HG03520 (cell line): ENCODE results near the gene DCAF6.
"Not testable (repeated sequence)": the region's sequence is repeated elsewhere in the genome, so short reads cannot be mapped to it uniquely, and the experiment has no call there.

Experiments used
- ATAC-seq: cut with Tn5 transposase; IDR thresholded peaks from one replicate; pipeline ENCODE4 v1.9.1; 2021; ENCODE audit warnings: mild to moderate bottlenecking, moderate library complexity; ENCODE audit not compliant: unreplicated experiment

Gene DCAF6

GRCh38 chr1:168007691-168008090 lies 71.2 kb downstream of the DCAF6 start:
- no peak for ATAC-seq

- no peak for ATAC-seq
These were observed 72.1 kb downstream of the DCAF6 start for GRCh38 chr1:168008595-168008994.

GRCh38 chr1:168009322-168009721 lies 72.8 kb downstream of the DCAF6 start:
- ATAC-seq = no peak

- ATAC-seq = no peak
These were observed 82.9 kb downstream of the DCAF6 start for GRCh38 chr1:168019407-168019806.

GRCh38 chr1:168031198-168031597 lies 94.7 kb downstream of the DCAF6 start:
- ATAC-seq = no peak

GRCh38 chr1:168031627-168032026 lies 95.1 kb downstream of the DCAF6 start:
- no peak for ATAC-seq

GRCh38 chr1:168032029-168032428 lies 95.5 kb downstream of the DCAF6 start:
- ATAC-seq = no peak

GRCh38 chr1:168035345-168035744 lies 98.9 kb downstream of the DCAF6 start:
- ATAC-seq = no peak

GRCh38 chr1:168042362-168042761 lies 105.9 kb downstream of the DCAF6 start:
- ATAC-seq = no peak

GRCh38 chr1:168045311-168045710 lies 108.8 kb downstream of the DCAF6 start:
- ATAC-seq = no peak

GRCh38 chr1:168050307-168050706 lies 113.8 kb downstream of the DCAF6 start:
- no peak for ATAC-seq

- ATAC-seq = no peak
These were observed 114.4 kb downstream of the DCAF6 start for GRCh38 chr1:168050880-168051279.

GRCh38 chr1:168053681-168054080 lies 117.2 kb downstream of the DCAF6 start:
- no peak for ATAC-seq

GRCh38 chr1:168054117-168054516 lies 117.6 kb downstream of the DCAF6 start:
- ATAC-seq = no peak

GRCh38 chr1:168056152-168056551 lies 119.7 kb downstream of the DCAF6 start:
- not testable (repeated sequence) for ATAC-seq

GRCh38 chr1:168057355-168057754 lies 120.9 kb downstream of the DCAF6 start:
- no peak for ATAC-seq

- ATAC-seq = no peak
These were observed 121.4 kb downstream of the DCAF6 start for GRCh38 chr1:168057921-168058320.

- ATAC-seq = no peak
These were observed 127.7 kb downstream of the DCAF6 start for GRCh38 chr1:168064216-168064615.

- ATAC-seq = no peak
These were observed 129.0 kb downstream of the DCAF6 start for GRCh38 chr1:168065506-168065905.

GRCh38 chr1:168069384-168069783 lies 132.9 kb downstream of the DCAF6 start:
- no peak for ATAC-seq

GRCh38 chr1:168079761-168080160 lies 143.3 kb downstream of the DCAF6 start:
- no peak for ATAC-seq

GRCh38 chr1:168081373-168082007 lies 145.0 kb downstream of the DCAF6 start:
- ATAC-seq = no peak
